Esophagus mucosa (tissue), 1 donor: Measurements from ENCODE around the gene LRCH1. TPM values are rescaled to one million over a fixed set of nuclear protein-coding genes. Genes with fewer than 3 reads are reported as not detected.
A peak's percentile ranks its signal among the peaks of the same experiment; 100 is the strongest.
"Not testable (repeated sequence)": the region's sequence is repeated elsewhere in the genome, so short reads cannot be mapped to it uniquely, and the experiment has no call there.

Experiments
- ATAC-seq: fragments of 200-7000 bp; cut with Tn5 transposase; one replicate; pipeline ENCODE4 v1.9.1; 2020
- total RNA-seq: library from RNA; stranded (reverse); gene quantifications from one replicate; pipeline ENCODE4 v1.2.4, GENCODE V29; 2023
- donor health status: DM: yes; HTN: yes; CAD: no.

Gene LRCH1
- 7.0 TPM for total RNA-seq

GRCh38 chr13:46552889-46553520 lies at the start of gene LRCH1:
LRCH1 (plus strand) TSS chr13:46553170; CDS start chr13:46553397, 227 bp downstream.
- ATAC-seq = peak; percentile 92

GRCh38 chr13:46504036-46504435 lies 48.9 kb upstream of the LRCH1 start:
- ATAC-seq = no peak

- ATAC-seq = no peak
Observed at GRCh38 chr13:46507981-46508380, 45.0 kb upstream of the LRCH1 start.

GRCh38 chr13:46509981-46510380 lies 43.0 kb upstream of the LRCH1 start:
- no peak for ATAC-seq

- ATAC-seq = no peak
Observed at GRCh38 chr13:46515803-46516202, 37.2 kb upstream of the LRCH1 start.

GRCh38 chr13:46516599-46517338 lies 36.2 kb upstream of the LRCH1 start:
- ATAC-seq = no peak

GRCh38 chr13:46517748-46518147 lies 35.2 kb upstream of the LRCH1 start:
- ATAC-seq = not testable (repeated sequence)

GRCh38 chr13:46519182-46519581 lies 33.8 kb upstream of the LRCH1 start:
- no peak for ATAC-seq

GRCh38 chr13:46520166-46520565 lies 32.8 kb upstream of the LRCH1 start:
- no peak for ATAC-seq

GRCh38 chr13:46521486-46521885 lies 31.5 kb upstream of the LRCH1 start:
- no peak for ATAC-seq

- ATAC-seq = no peak
Observed at GRCh38 chr13:46521921-46522747, 30.8 kb upstream of the LRCH1 start.

- ATAC-seq = no peak
Observed at GRCh38 chr13:46522748-46523030, 30.3 kb upstream of the LRCH1 start.

- peak; percentile 17 for ATAC-seq
Observed at GRCh38 chr13:46523972-46524752, 28.8 kb upstream of the LRCH1 start.

- no peak for ATAC-seq
Observed at GRCh38 chr13:46526100-46526735, 26.8 kb upstream of the LRCH1 start.

- ATAC-seq = no peak
Observed at GRCh38 chr13:46526740-46527139, 26.2 kb upstream of the LRCH1 start.

GRCh38 chr13:46527237-46527636 lies 25.7 kb upstream of the LRCH1 start:
- peak; percentile 20 for ATAC-seq

- ATAC-seq = no peak
Observed at GRCh38 chr13:46529216-46529919, 23.6 kb upstream of the LRCH1 start.

GRCh38 chr13:46530084-46530935 lies 22.7 kb upstream of the LRCH1 start:
- no peak for ATAC-seq

GRCh38 chr13:46531953-46532352 lies 21.0 kb upstream of the LRCH1 start:
- ATAC-seq = no peak

- ATAC-seq = no peak
Observed at GRCh38 chr13:46535002-46535401, 18.0 kb upstream of the LRCH1 start.

GRCh38 chr13:46535825-46536224 lies 17.1 kb upstream of the LRCH1 start:
- no peak for ATAC-seq
